Gastroesophageal sphincter (tissue), 3 donors: ENCODE results near the gene UVRAG.

Source experiments
- CTCF ChIP-seq, 4 experiments: fragments of 200-600 bp in 2 of 4; fragments of 450-650 bp in 2 of 4; sonication (generic) in 1 of 4; IDR thresholded peaks; one replicate each; pipeline ENCODE4 v1.5.1; 2017 to 2019; ENCODE audit warnings: antibody characterized with exemption in 4 of 4, mild to moderate bottlenecking in 2 of 4, moderate library complexity in 2 of 4
- EP300 ChIP-seq: sonication (generic); formaldehyde crosslinking; IDR thresholded peaks from one replicate; pipeline ENCODE4 v1.6.1; 2017; ENCODE audit warnings: antibody characterized with exemption, mild to moderate bottlenecking
- POLR2AphosphoS5 ChIP-seq: sonication (generic); formaldehyde crosslinking; IDR thresholded peaks from one replicate; pipeline ENCODE4 v1.6.1; 2017; ENCODE audit warnings: antibody characterized with exemption

- TF ChIP-seq EP300: no peak
- TF ChIP-seq CTCF (IDR thresholded peaks at IDR 0.05): no peak
- TF ChIP-seq POLR2AphosphoS5: no peak
Observed at GRCh38 chr11:75980031-75980430, 165.0 kb downstream of the UVRAG start.
